ENCODE data around the gene C1orf94.

The C1orf94 gene

DNA sequence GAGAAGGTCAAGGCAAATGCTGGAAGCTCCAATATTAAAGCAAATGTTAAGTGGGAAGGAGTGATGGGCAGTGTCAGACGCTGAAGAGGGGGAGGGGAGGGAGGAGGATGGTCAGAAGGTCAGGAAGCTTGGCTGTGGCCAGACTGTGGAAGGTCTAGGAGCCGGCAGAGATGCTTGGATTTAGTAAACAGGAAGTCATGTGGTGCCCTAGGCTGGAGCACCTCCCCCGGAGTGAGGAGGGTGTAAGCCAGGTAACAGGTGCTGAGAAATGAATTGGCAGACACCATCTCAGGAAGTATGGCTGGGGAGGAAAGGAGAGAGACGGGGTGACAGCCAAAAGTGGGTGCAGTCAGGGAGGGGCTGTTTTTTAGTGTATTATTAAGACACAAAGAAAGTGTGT is 29.4 kb upstream of the C1orf94 start:
- H3K4me3 ChIP-seq (ENCODE audit: low read length), result no peak overlapping the region
- H3K4me1 ChIP-seq (ENCODE audit: control insufficient read depth, insufficient read depth, low read length), result no peaks in the 10 kb centered on the region

DNA sequence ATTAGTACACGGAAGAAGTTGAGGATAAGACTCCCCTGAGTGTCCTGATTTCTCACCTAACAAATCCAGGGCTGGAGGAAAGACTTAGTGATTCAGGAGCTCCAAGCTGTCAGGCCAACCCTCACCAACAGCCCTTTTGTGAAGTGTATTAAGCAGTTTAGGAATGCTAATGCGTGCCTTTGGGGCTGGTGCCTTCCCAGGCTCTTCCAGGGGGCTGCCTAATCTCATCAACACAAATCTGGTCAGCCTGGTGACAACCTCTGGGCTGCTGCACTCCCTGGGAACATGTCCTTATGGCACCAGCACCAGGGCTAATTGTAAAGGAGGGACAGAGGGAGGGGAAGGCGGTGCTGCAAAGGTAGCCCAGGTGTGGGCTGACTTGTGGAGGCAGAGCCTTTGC is 27.2 kb upstream of the C1orf94 start:
- H3K4me3 ChIP-seq (ENCODE audit: low read length), result no peak overlapping the region
- no peaks in the 10 kb centered on the region for H3K36me3 ChIP-seq (ENCODE audit: control insufficient read depth, insufficient read depth, low read length)
- H3K9ac ChIP-seq (ENCODE audit: low read length), result no peak overlapping the region
- no peak overlapping the region for H3K27ac ChIP-seq (ENCODE audit: low read depth, low read length)
- no peaks in the 10 kb centered on the region for H3K27me3 ChIP-seq (ENCODE audit: control insufficient read depth, insufficient read depth, low read length)
- no peaks in the 10 kb centered on the region for H3K4me1 ChIP-seq (ENCODE audit: control insufficient read depth, insufficient read depth, low read length)

More for the DNA sequence above, 29.4 kb upstream of the C1orf94 start:
- H3K9ac ChIP-seq (ENCODE audit: low read length), result no peak overlapping the region
- H3K27me3 ChIP-seq (ENCODE audit: control insufficient read depth, insufficient read depth, low read length), result no peaks in the 10 kb centered on the region
- H3K36me3 ChIP-seq (ENCODE audit: control insufficient read depth, insufficient read depth, low read length), result no peaks in the 10 kb centered on the region
- H3K27ac ChIP-seq (ENCODE audit: low read depth, low read length), result no peak overlapping the region

DNA sequence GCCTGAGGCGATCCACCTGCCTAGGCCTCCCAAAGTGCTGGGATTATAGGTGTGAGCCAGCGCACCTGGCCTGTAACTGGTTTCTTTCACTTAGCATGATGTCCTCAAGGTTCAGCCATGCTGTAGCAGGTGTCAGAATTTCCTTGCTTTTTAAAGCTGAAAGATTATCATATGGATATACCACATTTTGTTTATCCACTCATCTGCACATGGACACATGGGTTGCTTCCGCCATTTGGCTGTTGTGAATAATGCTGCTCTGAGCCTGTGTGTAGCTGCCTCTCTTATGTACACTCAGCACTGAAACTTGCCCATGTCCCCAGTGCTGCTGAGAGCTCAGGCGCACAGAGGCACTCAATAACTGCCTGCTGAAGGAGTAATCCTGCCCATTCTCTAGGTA is 23.5 kb upstream of the C1orf94 start:
- Histone ChIP-seq H3K4me1 (ENCODE audit: control insufficient read depth, insufficient read depth, low read length) (no peaks in the 10 kb centered on the region), H3K36me3 (ENCODE audit: control insufficient read depth, insufficient read depth, low read length) (no peaks in the 10 kb centered on the region), H3K4me3 (ENCODE audit: low read length) (no peak overlapping the region), H3K27ac (ENCODE audit: low read depth, low read length) (no peak overlapping the region), H3K27me3 (ENCODE audit: control insufficient read depth, insufficient read depth, low read length) (peaks cover 2% of the 10 kb centered on the region), H3K9ac (ENCODE audit: low read length) (no peak overlapping the region)

DNA sequence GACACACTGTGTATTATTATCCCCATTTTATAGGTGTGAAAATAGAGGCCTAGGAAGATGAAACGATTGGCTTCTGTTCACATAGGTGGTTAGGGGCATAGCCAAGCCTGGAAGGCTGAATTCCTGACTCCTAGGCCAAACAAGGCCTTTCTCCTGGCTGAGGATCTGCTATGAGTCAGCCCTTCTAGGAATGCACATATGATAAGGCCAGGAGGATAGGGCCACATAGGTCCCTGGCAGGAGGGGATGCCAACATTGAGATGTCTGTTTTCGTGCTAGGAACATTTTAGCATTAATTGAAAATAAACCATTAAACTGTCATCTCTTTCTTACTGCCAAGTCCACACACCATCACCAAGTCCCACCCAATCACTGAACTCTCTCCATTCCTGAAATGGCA is 20.8 kb upstream of the C1orf94 start:
- Histone ChIP-seq H3K4me3 (ENCODE audit: low read length) (no peak overlapping the region), H3K4me1 (ENCODE audit: control insufficient read depth, insufficient read depth, low read length) (no peaks in the 10 kb centered on the region), H3K27ac (ENCODE audit: low read depth, low read length) (no peak overlapping the region), H3K27me3 (ENCODE audit: control insufficient read depth, insufficient read depth, low read length) (peaks cover 5% of the 10 kb centered on the region), H3K9ac (ENCODE audit: low read length) (no peak overlapping the region), H3K36me3 (ENCODE audit: control insufficient read depth, insufficient read depth, low read length) (no peaks in the 10 kb centered on the region)

DNA sequence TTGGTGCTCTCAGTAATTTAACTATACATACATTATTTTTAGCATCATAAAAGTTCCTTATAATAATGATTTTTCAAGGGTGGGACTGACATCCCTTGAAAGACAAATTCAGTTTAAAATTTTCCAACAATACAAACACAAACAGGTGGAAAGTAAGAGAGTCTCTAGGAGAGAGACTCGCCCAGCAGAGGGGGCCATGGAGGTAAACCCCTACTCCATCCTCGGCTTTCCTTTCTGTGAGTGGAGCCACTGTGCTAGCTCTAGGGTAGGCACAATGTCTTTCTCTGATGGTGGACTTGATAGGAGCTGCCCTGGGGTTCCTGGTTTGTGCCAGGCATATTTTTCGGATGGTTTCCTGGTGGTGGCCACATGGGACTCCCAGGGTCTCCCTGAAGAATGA is 20.0 kb upstream of the C1orf94 start:
- H3K27me3 ChIP-seq (ENCODE audit: control insufficient read depth, insufficient read depth, low read length), result peaks cover 5% of the 10 kb centered on the region
- H3K36me3 ChIP-seq (ENCODE audit: control insufficient read depth, insufficient read depth, low read length), result no peaks in the 10 kb centered on the region
- no peak overlapping the region for H3K4me3 ChIP-seq (ENCODE audit: low read length)
- no peaks in the 10 kb centered on the region for H3K4me1 ChIP-seq (ENCODE audit: control insufficient read depth, insufficient read depth, low read length)
- no peak overlapping the region for H3K9ac ChIP-seq (ENCODE audit: low read length)
- H3K27ac ChIP-seq (ENCODE audit: low read depth, low read length), result no peak overlapping the region

DNA sequence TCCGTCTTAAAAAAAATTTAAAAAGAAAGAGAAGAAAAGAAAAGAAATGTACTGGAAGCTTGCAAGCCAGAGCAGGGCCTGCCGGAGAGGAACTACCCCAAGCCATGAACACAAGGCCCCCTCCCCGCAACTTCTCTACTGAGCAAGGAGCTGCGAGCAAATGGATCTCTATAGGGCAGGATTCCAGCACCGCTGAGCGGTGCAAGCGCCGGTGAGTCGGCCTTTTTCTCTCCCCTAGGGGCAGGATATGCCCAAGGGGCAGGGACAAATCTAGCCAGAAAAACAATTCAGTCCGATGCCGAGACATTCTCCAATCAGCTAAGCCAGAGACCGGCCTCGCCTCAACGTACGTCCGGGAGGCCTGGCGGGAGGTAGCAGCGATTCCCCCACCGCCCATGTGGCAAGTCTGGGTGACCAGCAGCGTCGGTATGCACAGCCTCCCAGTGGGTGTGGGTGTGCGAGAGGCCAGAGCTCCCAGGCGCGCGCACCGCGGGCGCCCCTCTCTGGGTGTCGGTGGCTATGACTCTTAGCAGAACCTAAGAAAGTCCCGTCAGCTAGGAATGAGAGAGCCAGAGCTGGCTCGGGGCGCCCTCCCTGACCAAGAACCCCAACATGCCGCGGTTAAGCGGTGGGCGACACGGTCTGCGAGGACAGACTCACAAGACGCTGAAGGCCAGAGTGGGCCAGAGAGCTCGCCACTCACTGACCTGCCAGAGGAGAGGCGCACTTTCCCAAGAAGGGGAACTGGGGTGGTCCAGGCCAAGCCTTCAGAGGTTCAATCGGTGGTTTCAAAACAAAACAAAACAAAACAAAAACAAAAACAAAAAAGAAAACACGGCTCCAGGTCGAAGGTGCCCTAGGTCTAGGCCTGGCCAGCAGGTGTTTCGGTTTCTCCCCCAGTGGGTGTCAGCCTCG is 13.6 kb upstream of the C1orf94 start:
- no peaks in the 10 kb centered on the region for H3K36me3 ChIP-seq (ENCODE audit: control insufficient read depth, insufficient read depth, low read length)
- peaks cover 7% of the 10 kb centered on the region for H3K4me1 ChIP-seq (ENCODE audit: control insufficient read depth, insufficient read depth, low read length)
- peaks cover 24% of the 10 kb centered on the region for H3K27me3 ChIP-seq (ENCODE audit: control insufficient read depth, insufficient read depth, low read length)
- peak overlapping the region; percentile 50 for H3K4me3 ChIP-seq (ENCODE audit: low read length)
- H3K27ac ChIP-seq (ENCODE audit: low read depth, low read length), result no peak overlapping the region
- H3K9ac ChIP-seq (ENCODE audit: low read length), result no peak overlapping the region

DNA sequence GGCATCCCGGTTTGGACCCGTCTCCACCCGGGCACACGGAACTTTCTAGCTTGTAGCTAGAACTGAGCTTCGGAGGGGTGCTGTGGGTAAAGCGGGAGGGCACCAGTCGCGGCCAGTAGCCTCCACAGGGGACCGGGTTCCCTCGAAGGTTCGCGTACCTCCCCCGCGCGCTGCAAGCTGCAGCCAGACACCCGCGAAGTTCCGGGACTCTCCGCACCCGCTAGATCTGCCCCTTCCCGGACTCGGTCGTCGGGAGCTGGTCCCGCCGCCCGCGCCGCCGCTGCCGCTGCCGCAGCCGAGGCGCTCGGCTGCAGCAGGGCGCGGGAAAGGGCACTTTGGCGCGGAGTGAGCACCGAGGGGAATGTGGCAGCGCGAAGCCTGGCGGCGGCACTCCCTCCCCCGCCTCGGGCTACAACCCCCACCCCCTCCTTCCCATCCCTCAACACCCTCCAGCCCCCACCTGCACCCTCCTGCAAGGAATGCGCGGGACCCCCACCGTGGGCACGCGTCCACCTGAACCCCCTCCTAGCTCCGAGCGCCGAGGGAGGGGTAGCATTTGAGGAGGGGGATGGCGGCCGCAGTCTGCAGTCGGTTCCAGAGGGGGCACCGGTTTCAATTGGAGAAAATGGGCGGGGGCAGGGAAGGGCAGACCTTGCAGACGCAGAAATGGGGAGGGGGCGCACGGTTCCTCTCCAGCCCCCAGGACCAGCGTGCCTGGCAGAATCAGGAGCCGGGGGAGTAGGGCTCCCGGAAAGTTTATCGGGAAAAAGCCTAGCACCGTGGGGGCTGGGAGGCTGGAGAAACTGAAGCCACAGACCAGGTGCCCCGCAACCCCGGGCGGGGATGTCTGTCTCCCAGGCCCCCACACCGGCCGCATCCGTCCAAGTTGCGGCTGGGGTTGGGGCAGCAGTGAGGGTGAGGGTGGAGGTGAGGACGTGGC is 12.6 kb upstream of the C1orf94 start:
- peaks cover 20% of the 10 kb centered on the region for H3K27me3 ChIP-seq (ENCODE audit: control insufficient read depth, insufficient read depth, low read length)
- no peak overlapping the region for H3K27ac ChIP-seq (ENCODE audit: low read depth, low read length)
- H3K4me3 ChIP-seq (ENCODE audit: low read length), result peak overlapping the region; percentile 50
- no peaks in the 10 kb centered on the region for H3K36me3 ChIP-seq (ENCODE audit: control insufficient read depth, insufficient read depth, low read length)
- H3K4me1 ChIP-seq (ENCODE audit: control insufficient read depth, insufficient read depth, low read length), result peaks cover 7% of the 10 kb centered on the region
- no peak overlapping the region for H3K9ac ChIP-seq (ENCODE audit: low read length)

DNA sequence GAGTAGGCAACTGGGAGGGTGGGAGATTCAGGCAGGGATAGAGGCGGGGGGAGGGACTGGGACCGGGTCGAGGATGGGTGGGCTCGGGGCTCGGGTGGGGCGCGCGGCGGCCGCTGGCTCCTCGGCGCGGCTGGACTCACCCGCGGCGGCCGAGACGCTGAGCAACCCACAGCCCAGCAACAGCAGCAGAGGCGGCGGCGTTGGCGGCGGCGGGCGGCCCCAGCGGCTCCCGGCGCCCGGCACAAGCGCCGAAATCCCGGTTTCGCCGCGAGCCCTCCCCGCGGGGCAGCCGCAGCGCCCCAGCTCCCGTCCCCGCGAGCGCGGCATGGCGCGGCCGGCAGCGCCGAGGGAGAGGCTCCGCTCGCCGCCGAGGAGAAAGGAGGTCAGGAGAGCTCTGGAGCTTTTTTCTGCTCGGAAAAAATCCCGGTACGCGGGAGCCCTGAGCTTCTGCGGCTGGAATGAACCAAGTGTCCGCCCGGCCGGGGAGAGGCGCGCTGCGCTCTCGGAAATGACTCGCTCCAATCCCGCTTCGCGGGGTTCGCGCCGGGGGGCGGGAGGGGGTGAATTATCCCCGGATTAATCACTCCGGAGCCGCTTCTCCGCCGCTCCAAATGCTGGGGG is 11.8 kb upstream of the C1orf94 start, which contains the start of gene CSMD2:
CSMD2 (minus strand) TSS at position 460 of the 621 bp plus-strand sequence; CDS start at position 327, 133 bp downstream.
- Histone ChIP-seq H3K27me3 (ENCODE audit: control insufficient read depth, insufficient read depth, low read length) (peaks cover 20% of the 10 kb centered on the region), H3K27ac (ENCODE audit: low read depth, low read length) (no peak within 1 kb of the TSS), H3K4me3 (ENCODE audit: low read length) (peak within 1 kb of the TSS; percentile 50), H3K4me1 (ENCODE audit: control insufficient read depth, insufficient read depth, low read length) (peaks cover 7% of the 10 kb centered on the region), H3K36me3 (ENCODE audit: control insufficient read depth, insufficient read depth, low read length) (no peaks in the 10 kb centered on the region), H3K9ac (ENCODE audit: low read length) (no peak within 1 kb of the TSS)

DNA sequence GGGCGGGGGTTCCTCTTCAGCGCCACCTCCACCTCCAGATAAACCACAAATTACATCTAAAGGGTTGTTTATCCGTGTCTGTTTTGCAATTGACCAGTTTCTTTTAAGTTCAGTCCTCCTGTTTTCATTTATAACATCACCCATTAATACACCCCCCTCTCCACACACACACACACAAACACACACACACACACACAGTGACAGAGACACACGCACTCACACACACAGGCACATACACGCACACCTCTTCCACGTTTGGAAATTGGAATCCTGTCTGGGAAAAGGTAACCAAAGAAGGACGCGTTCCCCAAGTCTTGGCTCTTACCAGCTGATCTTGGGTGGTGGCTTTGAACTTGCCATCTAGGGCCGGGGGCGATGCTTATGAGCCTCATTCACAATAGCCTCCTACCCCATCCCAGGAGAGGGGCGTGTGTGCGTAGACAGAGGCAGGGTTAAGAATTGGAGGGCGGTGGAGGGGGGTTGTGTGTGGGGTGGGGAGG is 11.2 kb upstream of the C1orf94 start:
- Histone ChIP-seq H3K9ac (ENCODE audit: low read length) (no peak overlapping the region), H3K4me1 (ENCODE audit: control insufficient read depth, insufficient read depth, low read length) (peaks cover 7% of the 10 kb centered on the region), H3K4me3 (ENCODE audit: low read length) (no peak overlapping the region), H3K36me3 (ENCODE audit: control insufficient read depth, insufficient read depth, low read length) (no peaks in the 10 kb centered on the region), H3K27me3 (ENCODE audit: control insufficient read depth, insufficient read depth, low read length) (peaks cover 20% of the 10 kb centered on the region), H3K27ac (ENCODE audit: low read depth, low read length) (no peak overlapping the region)

DNA sequence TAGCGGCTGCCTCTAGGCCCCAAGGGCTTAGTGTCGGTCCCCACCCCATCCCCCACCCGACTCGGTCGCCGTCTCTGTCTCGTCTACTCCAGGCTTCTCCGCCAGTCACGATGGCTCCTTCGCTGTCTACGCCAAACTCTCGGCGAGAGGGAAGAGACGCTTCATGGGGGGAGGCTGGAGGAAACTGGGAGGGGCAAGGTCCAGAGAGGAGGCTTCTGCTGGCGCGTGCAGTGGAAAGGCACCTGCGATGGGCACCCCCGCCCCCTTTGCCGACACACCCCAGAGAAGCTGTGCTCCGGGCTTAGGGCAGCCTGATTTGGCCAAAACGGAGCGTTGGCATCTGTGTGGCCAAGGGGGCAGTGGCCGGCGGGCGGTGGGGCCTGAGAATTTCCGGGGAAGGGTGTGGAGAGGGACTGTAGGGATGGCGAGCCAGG is 10.5 kb upstream of the C1orf94 start:
- Histone ChIP-seq H3K4me1 (ENCODE audit: control insufficient read depth, insufficient read depth, low read length) (peaks cover 7% of the 10 kb centered on the region), H3K4me3 (ENCODE audit: low read length) (no peak overlapping the region), H3K36me3 (ENCODE audit: control insufficient read depth, insufficient read depth, low read length) (no peaks in the 10 kb centered on the region), H3K27me3 (ENCODE audit: control insufficient read depth, insufficient read depth, low read length) (peaks cover 20% of the 10 kb centered on the region), H3K27ac (ENCODE audit: low read depth, low read length) (no peak overlapping the region), H3K9ac (ENCODE audit: low read length) (no peak overlapping the region)

DNA sequence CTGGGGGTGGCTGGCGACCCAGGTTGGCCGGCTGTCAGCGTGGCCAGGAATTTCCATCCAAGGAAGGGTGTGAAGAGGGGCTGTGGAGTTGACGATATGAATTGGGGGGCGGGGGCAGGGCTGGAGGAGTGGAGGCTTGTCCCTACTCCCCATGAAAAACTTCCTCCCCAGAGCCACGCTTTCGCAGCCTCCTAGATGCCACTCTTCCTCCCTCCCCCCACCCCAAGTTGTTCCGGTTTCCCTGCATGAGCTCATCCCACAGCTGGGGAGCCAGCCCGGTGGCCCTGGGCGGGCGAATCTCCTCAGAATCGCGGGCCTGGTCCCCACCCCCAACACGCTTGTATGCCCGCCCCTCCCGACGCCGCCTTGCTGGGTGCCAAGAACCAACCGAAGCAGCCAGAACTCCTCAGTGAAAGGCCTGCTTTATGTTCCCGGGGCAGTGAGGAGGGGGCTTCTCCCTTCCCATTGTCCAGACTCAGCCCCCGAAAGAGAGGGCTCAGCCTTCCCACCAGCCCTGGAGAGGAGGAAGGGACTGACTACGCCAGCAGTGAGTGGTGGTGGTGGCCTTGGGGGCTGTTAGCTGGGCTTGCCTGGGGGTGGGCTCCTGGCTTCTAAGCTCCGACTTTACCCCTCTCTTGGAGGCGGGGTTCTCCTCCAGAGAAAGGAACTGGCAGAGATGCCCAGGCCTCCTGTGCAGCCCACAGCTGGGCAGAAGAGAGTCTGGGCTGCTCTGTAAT is 9.9 kb upstream of the C1orf94 start:
- Histone ChIP-seq H3K9ac (ENCODE audit: low read length) (no peak overlapping the region), H3K4me1 (ENCODE audit: control insufficient read depth, insufficient read depth, low read length) (peaks cover 7% of the 10 kb centered on the region), H3K27ac (ENCODE audit: low read depth, low read length) (no peak overlapping the region), H3K36me3 (ENCODE audit: control insufficient read depth, insufficient read depth, low read length) (no peaks in the 10 kb centered on the region), H3K27me3 (ENCODE audit: control insufficient read depth, insufficient read depth, low read length) (peaks cover 20% of the 10 kb centered on the region), H3K4me3 (ENCODE audit: low read length) (no peak overlapping the region)

All from rectal smooth muscle tissue (tissue), 1 donor.